GM13977 (cell line): ENCODE results near the gene RNF187.

Source experiments
- DNase-seq: peaks from one replicate; pipeline ENCODE4 v3.0.0; 2012; ENCODE audit warnings: low spot score
- in situ Hi-C: fragments of 300-500 bp; cut with MboI; formaldehyde crosslinking; loops from one replicate; pipeline ENCODE4 v1.12.0; 2022; ENCODE audit warnings: low sequenced_read_pairs, low pct_unique_long_range_greater_than_20kb, mixed read lengths, inconsistent platforms; ENCODE audit not compliant: unreplicated experiment
- TF ChIP-seq, protein P1 (sequence below): IDR thresholded peaks from 2 replicates; pipeline ENCODE4 v1.5.1; 2012; ENCODE audit warnings: mild to moderate bottlenecking, control low read depth; ENCODE audit not compliant: insufficient read depth; ENCODE audit errors: extremely low read depth, missing control alignments

The RNF187 gene

DNA sequence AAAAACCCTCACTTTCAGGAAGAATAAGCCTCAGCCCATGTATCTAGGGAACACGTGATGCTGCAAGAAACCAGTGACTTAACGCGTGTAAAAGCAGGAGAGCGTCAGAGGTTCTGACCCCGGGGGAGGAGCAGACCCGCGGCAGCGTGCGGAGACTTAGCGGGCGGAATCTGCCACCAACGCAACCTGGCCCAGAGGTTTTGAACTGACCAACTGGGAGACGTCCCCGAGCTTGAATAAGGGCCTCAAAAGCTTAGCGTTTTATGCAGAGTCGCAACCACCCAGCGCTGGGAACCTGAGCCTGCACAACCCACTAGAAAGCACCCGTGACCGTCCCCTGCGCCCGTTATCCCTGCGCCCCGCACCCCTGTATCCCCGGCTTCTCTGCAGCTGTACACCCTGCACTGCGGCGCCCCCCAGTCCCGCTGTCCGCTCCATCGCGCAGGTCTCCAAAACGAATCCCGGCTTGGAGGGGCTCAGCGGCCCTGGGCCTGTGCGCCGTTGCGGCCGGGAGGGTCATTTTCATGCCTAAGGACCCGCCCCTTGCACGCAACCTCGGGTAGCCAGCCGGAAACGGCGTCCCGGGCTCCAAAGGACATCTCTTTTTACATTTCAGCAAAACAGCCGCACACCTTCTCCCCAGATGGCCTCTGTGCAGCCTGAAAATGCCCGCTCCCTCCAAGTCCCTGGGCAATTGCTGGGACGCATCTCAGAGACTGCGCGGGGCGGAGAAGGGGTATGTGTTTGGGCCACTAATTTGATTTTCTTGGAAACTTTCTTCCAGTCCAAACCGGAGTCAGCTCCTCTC, 41.1 kb upstream of the RNF187 start:
- TF ChIP-seq, protein P1, sequence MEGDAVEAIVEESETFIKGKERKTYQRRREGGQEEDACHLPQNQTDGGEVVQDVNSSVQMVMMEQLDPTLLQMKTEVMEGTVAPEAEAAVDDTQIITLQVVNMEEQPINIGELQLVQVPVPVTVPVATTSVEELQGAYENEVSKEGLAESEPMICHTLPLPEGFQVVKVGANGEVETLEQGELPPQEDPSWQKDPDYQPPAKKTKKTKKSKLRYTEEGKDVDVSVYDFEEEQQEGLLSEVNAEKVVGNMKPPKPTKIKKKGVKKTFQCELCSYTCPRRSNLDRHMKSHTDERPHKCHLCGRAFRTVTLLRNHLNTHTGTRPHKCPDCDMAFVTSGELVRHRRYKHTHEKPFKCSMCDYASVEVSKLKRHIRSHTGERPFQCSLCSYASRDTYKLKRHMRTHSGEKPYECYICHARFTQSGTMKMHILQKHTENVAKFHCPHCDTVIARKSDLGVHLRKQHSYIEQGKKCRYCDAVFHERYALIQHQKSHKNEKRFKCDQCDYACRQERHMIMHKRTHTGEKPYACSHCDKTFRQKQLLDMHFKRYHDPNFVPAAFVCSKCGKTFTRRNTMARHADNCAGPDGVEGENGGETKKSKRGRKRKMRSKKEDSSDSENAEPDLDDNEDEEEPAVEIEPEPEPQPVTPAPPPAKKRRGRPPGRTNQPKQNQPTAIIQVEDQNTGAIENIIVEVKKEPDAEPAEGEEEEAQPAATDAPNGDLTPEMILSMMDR = no peak
- DNase-seq = peak; percentile 82
- in situ Hi-C loops = no loop called here

DNA sequence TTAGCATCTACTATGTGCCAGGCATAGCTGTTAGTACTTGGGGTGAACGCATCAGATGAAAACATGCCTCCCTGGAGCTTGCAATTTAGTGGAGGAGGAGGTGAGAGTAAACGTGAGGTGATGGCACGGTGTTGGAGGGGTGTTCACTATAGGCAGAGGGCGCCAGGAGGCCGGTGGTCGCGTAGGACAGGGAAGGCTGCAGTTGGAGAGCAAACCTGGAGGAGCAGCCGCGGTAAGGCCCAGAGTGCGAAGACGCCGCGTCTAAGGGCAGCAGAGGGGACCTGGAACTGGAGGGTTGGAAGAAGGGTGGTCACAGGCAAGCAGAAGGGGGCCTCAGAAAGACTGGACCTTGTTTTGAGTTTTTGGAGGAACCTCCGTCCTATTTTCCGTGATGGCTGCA, 40.3 kb upstream of the RNF187 start:
- no peak for DNase-seq
- TF ChIP-seq, protein P1 = no peak
- in situ Hi-C loops = no loop called here

DNA sequence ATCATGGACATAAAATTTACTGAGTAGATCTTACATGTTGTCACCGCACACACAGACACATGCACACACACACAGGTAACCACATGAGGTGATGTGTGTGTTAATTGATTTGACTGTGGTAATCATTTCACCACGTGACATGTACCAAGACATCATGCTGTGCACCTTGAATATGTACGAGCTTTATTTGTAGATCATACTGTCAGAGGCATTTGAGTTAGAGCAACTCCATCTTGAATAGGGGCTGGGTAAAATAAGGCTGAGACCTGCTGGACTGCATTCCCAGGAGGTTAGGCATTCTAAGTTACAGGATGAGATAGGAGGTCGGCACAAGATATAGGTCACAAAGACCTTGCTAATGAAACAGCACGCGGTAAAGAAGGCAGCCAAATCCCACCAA, 38.8 kb upstream of the RNF187 start:
- TF ChIP-seq, protein P1 = no peak
- no peak for DNase-seq
- in situ Hi-C loops = no loop called here

DNA sequence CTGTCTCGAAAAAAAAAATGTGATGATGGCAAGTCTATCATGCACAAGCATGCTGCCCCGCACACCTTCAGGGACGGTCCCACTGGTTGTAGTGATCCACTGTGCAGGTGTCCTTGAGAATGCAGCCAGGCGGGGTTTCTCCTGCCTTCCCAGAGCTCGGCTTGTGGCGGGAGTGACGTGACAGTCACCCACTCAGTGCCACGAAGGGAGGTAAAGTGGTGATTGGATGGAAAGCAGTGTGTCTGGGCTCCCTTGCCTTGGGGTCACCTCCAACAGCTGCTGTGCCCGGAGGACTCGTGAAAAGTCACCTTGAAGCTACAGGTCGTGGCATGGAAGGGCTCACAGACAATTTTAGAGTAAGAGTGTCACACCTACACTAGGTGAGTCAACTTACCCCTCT, 37.0 kb upstream of the RNF187 start:
- no peak for DNase-seq
- in situ Hi-C loops = no loop called here
- TF ChIP-seq, protein P1 = no peak

DNA sequence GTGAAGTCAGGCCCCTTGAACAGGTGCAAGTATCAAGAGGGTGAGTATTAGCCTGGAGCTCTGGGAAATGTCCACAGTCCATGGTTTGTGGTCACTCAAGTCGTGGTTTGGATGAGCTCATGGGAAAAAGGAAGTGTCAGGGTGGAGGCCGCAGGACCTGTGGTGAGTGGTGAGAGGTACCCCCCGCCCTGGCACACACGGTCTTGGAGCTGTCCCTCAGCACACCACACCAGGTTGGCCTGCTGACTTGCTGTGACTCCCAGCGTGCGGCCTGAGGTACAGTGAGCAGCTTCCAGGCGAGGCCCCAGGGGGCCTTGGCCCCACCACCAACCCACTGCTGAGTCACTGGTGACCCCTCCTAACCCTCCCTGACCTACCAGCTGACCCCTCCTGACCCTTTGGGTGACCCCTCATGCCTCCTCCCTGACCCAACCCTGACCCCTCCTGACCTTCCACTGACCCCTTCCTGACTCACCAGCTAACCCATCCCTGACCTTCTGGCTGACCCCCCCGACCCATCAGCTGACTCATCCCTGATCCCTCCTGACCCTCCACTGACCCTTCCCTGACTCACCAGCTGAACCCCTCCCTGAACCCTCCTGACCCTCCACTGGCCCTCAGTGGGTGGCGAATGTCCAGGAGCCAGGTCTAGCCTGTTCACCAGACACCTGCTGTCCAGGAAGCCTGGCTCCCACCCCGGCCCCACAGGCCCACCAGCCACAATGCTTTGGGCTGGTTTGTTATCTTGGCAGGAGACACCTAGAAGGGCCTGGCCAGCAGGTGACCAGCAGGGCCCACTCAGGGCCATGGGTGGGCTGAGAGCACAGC, 34.8 kb upstream of the RNF187 start:
- TF ChIP-seq, protein P1 = no peak
- no peak for DNase-seq
- in situ Hi-C loops = no loop called here

DNA sequence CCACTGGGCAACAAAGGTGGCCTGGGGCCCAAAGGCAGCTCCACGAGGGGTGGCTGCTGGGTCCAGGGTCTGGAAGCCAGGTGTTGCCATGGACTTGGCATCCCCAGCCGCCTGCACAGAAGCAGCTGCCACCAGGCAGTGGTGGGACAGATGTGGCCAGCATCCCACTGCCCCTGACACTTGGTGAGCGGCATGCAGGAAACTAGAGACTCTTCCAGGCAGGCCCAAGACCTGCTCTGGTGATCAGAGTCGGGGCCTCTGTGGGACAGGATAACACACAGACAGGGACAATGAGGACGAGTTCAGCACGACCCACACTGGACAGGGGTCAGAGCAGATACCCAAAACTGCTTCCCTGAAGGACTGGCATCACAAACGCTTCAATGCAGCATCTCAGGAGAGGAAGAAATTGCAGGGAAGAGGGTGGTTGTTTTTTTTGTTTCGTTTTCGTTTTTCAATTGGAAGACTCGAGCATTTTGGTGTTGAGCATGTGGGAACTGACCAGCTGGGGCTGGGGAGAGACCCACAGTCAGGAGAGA, 34.1 kb upstream of the RNF187 start:
- DNase-seq = no peak
- TF ChIP-seq, protein P1 = no peak
- in situ Hi-C loops = no loop called here
